ENCODE measurements around the gene STARD9. TPM values are rescaled to one million over a fixed set of nuclear protein-coding genes. Genes with fewer than 3 reads are reported as not detected.

STARD9 gene
- total and polyA plus RNA-seq, 2 of the 4 experiments (the other 2 are of a cell fraction): 2.0 to 3.2 TPM

GRCh38 chr15:42628761-42629160 lies 53.4 kb downstream of the STARD9 start:
- intact Hi-C loops (cut with micrococcal nuclease): no loop called here
- dilution Hi-C loops (cut with HindIII; ENCODE audit: low sequenced_read_pairs, unreplicated experiment): no loop called here
- H2AK5ac ChIP-seq (ENCODE audit: low read depth, low read length): no peak overlapping the region

More at GRCh38 chr15:42628761-42629160, 53.4 kb downstream of the STARD9 start:
- no peak for TF ChIP-seq CEBPB (IDR thresholded peaks at IDR 0.05; ENCODE audit: low read depth, low read length)
- TF ChIP-seq SMC3 (IDR thresholded peaks at IDR 0.05; ENCODE audit: low read depth, low read length): no peak
- TF ChIP-seq MXI1 (IDR thresholded peaks at IDR 0.05; ENCODE audit: borderline replicate concordance, low read depth, low read length): no peak
- no peak for TF ChIP-seq RCOR1 (IDR thresholded peaks at IDR 0.05; ENCODE audit: insufficient replicate concordance, low read length)
- no peak for TF ChIP-seq POLR2A (IDR thresholded peaks at IDR 0.05; ENCODE audit: low read depth, low read length)
- TF ChIP-seq NFE2L2 (IDR thresholded peaks at IDR 0.05; ENCODE audit: low read depth, low read length): no peak
- H2BK15ac ChIP-seq (ENCODE audit: low read depth, low read length): no peak overlapping the region
- H3K56ac ChIP-seq (ENCODE audit: extremely low read depth, insufficient read depth, low read length): no peak overlapping the region
- no TSS peak for BruUV-seq (replicated peaks)
- 100% methylated on average over 2 of the region's 4 CpGs; no CpG with 5 or more reads in 1 of the 2 experiments for WGBS, 2 experiments (ENCODE audit: extremely low coverage in 2 of 2, insufficient read length in 1 of 2)
- in situ Hi-C loops (cut with MboI; ENCODE audit: low sequenced_read_pairs): no loop called here
- H2BK5ac ChIP-seq (ENCODE audit: low read depth, low read length, poor library complexity, severe bottlenecking): no peak overlapping the region
- H3K14ac ChIP-seq (replicated peaks; ENCODE audit: low read depth, low read length): no peak overlapping the region
- no peak overlapping the region for H3K18ac ChIP-seq (ENCODE audit: low read depth, low read length)
- no peak overlapping the region for H3K9ac ChIP-seq (ENCODE audit: low read depth, low read length)
- no peaks in the 10 kb centered on the region for H3K36me3 ChIP-seq (ENCODE audit: control insufficient read depth, insufficient read depth, low read length)
- H3K4me2 ChIP-seq (ENCODE audit: low read depth, low read length): no peak overlapping the region
- H2BK120ac ChIP-seq (ENCODE audit: low read depth, low read length): no peak overlapping the region
- no peak overlapping the region for H3K4ac ChIP-seq (ENCODE audit: low read depth, low read length)
- H3K27ac ChIP-seq (ENCODE audit: insufficient read depth, low read length): no peak overlapping the region
- H3K4me3 ChIP-seq (ENCODE audit: insufficient read depth, low read depth, low read length): no peak overlapping the region
- H3K23ac ChIP-seq (ENCODE audit: low read depth, low read length): no peak overlapping the region
- H3K4me1 ChIP-seq (ENCODE audit: control insufficient read depth, insufficient read depth, low read length): no peaks in the 10 kb centered on the region
- peaks cover 2% of the 10 kb centered on the region; the same call in 1 of the 2 replicates for H3K9me3 ChIP-seq (ENCODE audit: control insufficient read depth, insufficient read depth, low read length)
- no peak overlapping the region for H4K91ac ChIP-seq (ENCODE audit: insufficient read depth, low read depth, low read length)
- no peak overlapping the region for H2AFZ ChIP-seq (replicated peaks; ENCODE audit: low read length, poor library complexity)
- CTCF ChIA-PET: no interaction called here
- no peak overlapping the region for H2AK9ac ChIP-seq (replicated peaks; ENCODE audit: low read depth, low read length, poor library complexity)
- H3K27me3 ChIP-seq (ENCODE audit: control insufficient read depth, insufficient read depth, low read length): no peaks in the 10 kb centered on the region
- no peak overlapping the region for H4K8ac ChIP-seq (ENCODE audit: low read depth in 2 of 2, low read length in 2 of 2)
- POLR2A ChIA-PET (ENCODE audit: unreplicated experiment): no interaction called here
- no peaks in the 10 kb centered on the region for H4K20me1 ChIP-seq (ENCODE audit: insufficient read depth, low read length)
- no peak overlapping the region for H4K5ac ChIP-seq (ENCODE audit: low read depth, low read length)
- no peak overlapping the region for H2BK20ac ChIP-seq (ENCODE audit: low read depth, low read length)
- ATAC-seq (ENCODE audit: low read depth): no peak
- peaks cover 5 to 22% of the 10 kb centered on the region in 2 experiments; a peak in 3 of 4 replicates for H3K79me1 ChIP-seq (ENCODE audit: low read depth in 1 of 2, low read length in 2 of 2)
- no peak for DNase-seq
- no peaks in the 10 kb centered on the region for H3K9me1 ChIP-seq (ENCODE audit: insufficient read depth, low read length)

Data from IMR-90 (cell line).